Mucosa of descending colon (tissue), 3 donors: ENCODE results near the gene EYA3. TPM values are rescaled to one million over a fixed set of nuclear protein-coding genes. Genes with fewer than 3 reads are reported as not detected.

Experiments
- ATAC-seq: fragments of 200-7000 bp; cut with Tn5 transposase; one replicate; pipeline ENCODE4 v1.9.1; 2020; ENCODE audit warnings: mild to moderate bottlenecking, moderate library complexity
- DNase-seq, 3 donors: peaks; one replicate each; pipeline ENCODE4 v3.0.0-alpha.2; 2020
- H3K36me3 ChIP-seq: fragments of 200-600 bp; one replicate; pipeline ENCODE4 v1.8.0; 2021; ENCODE audit warnings: low read depth, mild to moderate bottlenecking
- H3K4me1 ChIP-seq: fragments of 200-600 bp; one replicate; pipeline ENCODE4 v1.8.0; 2021; ENCODE audit warnings: low read depth, mild to moderate bottlenecking
- H3K4me3 ChIP-seq: fragments of 200-600 bp; one replicate; pipeline ENCODE4 v1.8.0; 2021; ENCODE audit warnings: mild to moderate bottlenecking
- H3K9me3 ChIP-seq: fragments of 200-600 bp; one replicate; pipeline ENCODE4 v1.8.0; 2021; ENCODE audit warnings: mild to moderate bottlenecking
- intact Hi-C, 2 donors: fragments of 100-400 bp; cut with DNase I in 1 of 2; cut with micrococcal nuclease in 1 of 2; formaldehyde crosslinking; loops; one replicate each; pipeline versions ENCODE4 v1.11.0 to v1.11.1; 2022; cut with DNase I, micrococcal nuclease
- total RNA-seq, 3 donors: library from RNA; stranded (reverse); fragmentation: NEBNext Ultra II Directional in 2 of 3; extraction: Animal tissue kit (Norgen Biotek cat#: 25700) in 2 of 3; gene quantifications; one replicate each; pipeline versions ENCODE4 v1.2.1 to v1.2.4, GENCODE V29; 2021 to 2023
- TF ChIP-seq, protein P1 (sequence below): fragments of 200-600 bp; IDR thresholded peaks from one replicate; pipeline ENCODE4 v1.8.0; 2022; ENCODE audit warnings: antibody characterized with exemption, mild to moderate bottlenecking
- donor health status: DM: no; HTN: no; CAD: no; lungs with moderate emphysema.
- donor health status: DM: no; HTN: no; CAD: no.
- donor health status: DM: no; HTN: yes; CAD: no.

EYA3 gene
- total RNA-seq, 3 donors from 2014 or later, result 19.2 to 22.8 (median 19.9) TPM

DNA sequence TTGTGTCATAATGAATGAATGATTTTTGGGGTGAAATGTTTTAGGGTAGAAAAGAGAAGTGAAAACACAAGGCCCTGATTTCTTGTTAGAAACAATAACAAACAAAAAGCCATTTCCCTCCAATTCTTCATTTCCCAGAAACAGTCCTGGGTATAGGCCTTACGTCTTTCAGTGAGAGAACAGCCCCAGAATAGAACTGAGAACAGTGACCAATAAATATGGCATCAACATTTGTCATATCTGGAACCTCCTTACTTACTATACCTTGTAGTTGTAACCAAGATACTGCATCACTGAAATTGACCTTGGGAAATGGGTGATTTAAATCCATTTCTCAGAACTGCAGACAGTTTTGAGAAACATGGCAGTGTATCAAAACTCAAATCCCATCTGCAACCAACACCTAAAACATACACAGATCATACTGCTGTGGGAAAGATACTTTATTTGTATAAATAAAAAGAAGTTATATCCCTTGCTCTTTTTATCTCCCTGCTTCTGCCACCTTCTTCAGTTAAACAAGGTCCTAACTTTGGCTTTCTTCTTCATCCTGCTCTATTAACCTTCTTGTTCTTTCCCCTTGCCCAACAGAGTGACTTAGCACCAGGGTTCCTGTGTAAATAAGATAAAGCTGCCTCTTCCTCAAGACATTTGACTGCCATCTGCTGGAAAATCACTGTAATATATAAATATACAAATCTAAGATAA, 109.1 kb downstream of the EYA3 start:
- H3K4me1 ChIP-seq, result no peaks in the 10 kb centered on the region
- H3K36me3 ChIP-seq, result no peaks in the 10 kb centered on the region
- ATAC-seq (peak; percentile 80), DNase-seq (peak in 1 of 3 donors; percentile 14)
- no peak overlapping the region for H3K4me3 ChIP-seq
- TF ChIP-seq, protein P1, sequence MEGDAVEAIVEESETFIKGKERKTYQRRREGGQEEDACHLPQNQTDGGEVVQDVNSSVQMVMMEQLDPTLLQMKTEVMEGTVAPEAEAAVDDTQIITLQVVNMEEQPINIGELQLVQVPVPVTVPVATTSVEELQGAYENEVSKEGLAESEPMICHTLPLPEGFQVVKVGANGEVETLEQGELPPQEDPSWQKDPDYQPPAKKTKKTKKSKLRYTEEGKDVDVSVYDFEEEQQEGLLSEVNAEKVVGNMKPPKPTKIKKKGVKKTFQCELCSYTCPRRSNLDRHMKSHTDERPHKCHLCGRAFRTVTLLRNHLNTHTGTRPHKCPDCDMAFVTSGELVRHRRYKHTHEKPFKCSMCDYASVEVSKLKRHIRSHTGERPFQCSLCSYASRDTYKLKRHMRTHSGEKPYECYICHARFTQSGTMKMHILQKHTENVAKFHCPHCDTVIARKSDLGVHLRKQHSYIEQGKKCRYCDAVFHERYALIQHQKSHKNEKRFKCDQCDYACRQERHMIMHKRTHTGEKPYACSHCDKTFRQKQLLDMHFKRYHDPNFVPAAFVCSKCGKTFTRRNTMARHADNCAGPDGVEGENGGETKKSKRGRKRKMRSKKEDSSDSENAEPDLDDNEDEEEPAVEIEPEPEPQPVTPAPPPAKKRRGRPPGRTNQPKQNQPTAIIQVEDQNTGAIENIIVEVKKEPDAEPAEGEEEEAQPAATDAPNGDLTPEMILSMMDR, result no peak
- no peaks in the 10 kb centered on the region for H3K9me3 ChIP-seq
- intact Hi-C loops, result no loop called here

DNA sequence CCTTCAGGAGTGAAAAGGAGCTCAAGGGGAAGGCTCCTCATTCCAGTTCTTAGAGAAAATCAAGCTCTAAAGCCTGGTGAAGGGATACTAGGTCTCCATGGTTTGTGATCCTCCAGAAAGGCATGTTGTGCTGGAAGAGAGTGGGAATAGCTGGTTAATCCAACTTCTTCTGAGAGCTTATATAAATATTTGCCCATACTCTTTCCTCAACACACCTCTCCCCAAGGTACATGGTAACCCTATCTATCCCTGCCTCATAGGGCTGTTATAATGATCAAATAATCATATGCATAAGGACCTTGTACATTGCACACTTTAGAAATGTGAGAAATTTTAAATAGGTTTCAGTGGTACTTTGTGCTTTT, 114.0 kb downstream of the EYA3 start:
- Histone ChIP-seq H3K36me3 (no peaks in the 10 kb centered on the region), H3K4me3 (no peak overlapping the region), H3K9me3 (no peaks in the 10 kb centered on the region), H3K4me1 (peaks cover 4% of the 10 kb centered on the region)
- ATAC-seq, result no peak
- no peak for DNase-seq
- intact Hi-C loops, result no loop called here
- TF ChIP-seq, protein P1, result no peak

DNA sequence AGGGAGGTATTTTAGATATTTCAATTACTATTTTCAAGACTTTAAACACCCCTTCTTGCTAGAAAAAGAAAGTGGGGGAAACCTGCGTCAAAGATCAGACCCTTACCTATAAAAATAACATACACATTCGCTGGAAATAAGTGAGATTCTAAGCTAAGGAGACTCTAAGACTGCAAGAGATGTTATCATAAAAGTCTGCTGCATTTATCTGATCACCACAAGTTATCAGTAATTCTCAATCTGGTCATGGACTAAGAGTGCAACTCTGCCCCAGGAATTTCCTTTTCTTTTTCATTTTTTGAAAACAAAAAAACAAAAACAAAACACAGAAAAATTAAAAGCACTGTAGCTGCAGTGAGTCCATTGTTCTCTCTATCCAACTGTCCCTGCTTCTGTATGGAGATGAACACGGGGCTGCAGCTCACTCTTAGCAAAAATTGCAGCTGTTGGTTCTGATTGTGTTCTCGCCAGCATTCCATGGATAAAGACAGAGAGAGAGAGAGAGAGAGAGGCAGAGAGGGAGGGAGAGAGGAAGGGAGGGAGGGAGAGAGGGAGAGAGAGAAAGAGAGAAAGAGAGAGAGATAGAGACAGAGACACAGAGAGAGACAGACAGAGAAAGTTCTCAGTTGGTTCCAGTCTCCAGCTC, 114.5 kb downstream of the EYA3 start:
- H3K4me1 ChIP-seq, result peaks cover 4% of the 10 kb centered on the region
- intact Hi-C loops, result no loop called here
- TF ChIP-seq, protein P1, result no peak
- ATAC-seq, result no peak
- no peaks in the 10 kb centered on the region for H3K9me3 ChIP-seq
- no peak overlapping the region for H3K4me3 ChIP-seq
- H3K36me3 ChIP-seq, result no peaks in the 10 kb centered on the region
- DNase-seq, result no peak

DNA sequence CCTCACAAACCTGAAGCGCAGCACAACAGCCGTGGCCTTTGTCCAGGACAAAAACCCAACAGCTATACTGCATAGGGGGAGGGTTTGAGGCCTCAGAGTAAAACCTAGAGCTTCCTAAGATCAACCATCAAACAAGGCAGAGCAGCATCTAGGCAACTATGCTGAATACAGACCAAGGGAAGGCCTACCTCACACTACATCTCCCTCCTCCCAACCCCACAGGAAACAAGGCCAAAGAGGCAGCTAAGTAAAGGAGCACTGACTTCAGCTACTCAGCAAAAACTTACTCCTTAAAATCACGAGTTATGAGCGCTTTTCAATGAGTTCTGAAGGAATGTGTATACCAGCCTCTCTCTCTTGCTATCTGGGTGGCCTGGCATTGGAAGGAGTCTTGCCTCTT, 116.3 kb downstream of the EYA3 start:
- ATAC-seq (no peak), DNase-seq (no peak)
- TF ChIP-seq, protein P1, result no peak
- intact Hi-C loops, result no loop called here
- no peaks in the 10 kb centered on the region for H3K36me3 ChIP-seq
- no peak overlapping the region for H3K4me3 ChIP-seq
- peaks cover 4% of the 10 kb centered on the region for H3K4me1 ChIP-seq
- H3K9me3 ChIP-seq, result no peaks in the 10 kb centered on the region

DNA sequence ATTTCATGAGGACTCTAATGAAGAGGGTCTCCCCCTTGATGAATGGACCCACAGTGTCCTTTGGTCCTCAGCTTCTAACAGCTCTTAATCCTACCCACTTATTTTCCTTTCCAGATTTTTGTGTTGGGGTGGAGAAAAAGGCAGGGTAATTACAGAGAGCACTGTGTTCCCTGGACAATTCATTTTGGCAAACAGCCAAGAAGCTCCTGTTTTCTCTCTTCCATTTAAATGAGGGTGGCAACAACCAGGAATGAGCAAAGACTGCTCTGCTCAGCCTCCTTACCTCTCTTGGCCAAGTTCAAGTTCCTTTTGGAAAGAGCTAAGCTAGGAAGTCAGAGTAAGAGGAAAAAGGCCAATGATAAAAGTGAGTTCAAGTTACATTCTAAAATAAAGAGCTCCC, 116.7 kb downstream of the EYA3 start:
- H3K4me1 ChIP-seq, result peaks cover 4% of the 10 kb centered on the region
- TF ChIP-seq, protein P1, result no peak
- no peak overlapping the region for H3K4me3 ChIP-seq
- intact Hi-C loops, result no loop called here
- ATAC-seq, result no peak
- no peaks in the 10 kb centered on the region for H3K36me3 ChIP-seq
- no peaks in the 10 kb centered on the region for H3K9me3 ChIP-seq
- no peak for DNase-seq
